RWPE2 (cell line): Measurements from ENCODE around the gene LAMB2.

Source experiments
- ATAC-seq: fragments of 200-7000 bp; cut with Tn5 transposase; 3 replicates; pipeline ENCODE4 v1.9.1; 2021; ENCODE audit warnings: low read depth
- DNase-seq: peaks from one replicate; pipeline ENCODE4 v3.0.0-alpha.2; 2020; ENCODE audit warnings: low spot score
- H3K27ac ChIP-seq: fragments of 450-650 bp; 2 replicates; pipeline ENCODE4 v1.5.1; 2017; ENCODE audit warnings: mild to moderate bottlenecking; ENCODE audit not compliant: poor library complexity, severe bottlenecking
- H3K27me3 ChIP-seq: fragments of 250-450 bp; sonication (Bioruptor Pico); 2 replicates; pipeline ENCODE4 v1.5.1; 2021; ENCODE audit warnings: mild to moderate bottlenecking, moderate library complexity; ENCODE audit not compliant: insufficient read depth, poor library complexity, severe bottlenecking
- H3K36me3 ChIP-seq: fragments of 250-450 bp; sonication (Bioruptor Pico); 2 replicates; pipeline ENCODE4 v1.5.1; 2020; ENCODE audit warnings: low read depth, mild to moderate bottlenecking, moderate library complexity
- H3K4me1 ChIP-seq: fragments of 250-450 bp; sonication (Bioruptor Pico); 2 replicates; pipeline ENCODE4 v1.5.1; 2021; ENCODE audit warnings: mild to moderate bottlenecking, moderate library complexity; ENCODE audit not compliant: insufficient read depth, poor library complexity, severe bottlenecking
- H3K4me3 ChIP-seq: fragments of 250-450 bp; sonication (Bioruptor Pico); 2 replicates; pipeline ENCODE4 v1.5.1; 2021; ENCODE audit warnings: mild to moderate bottlenecking, moderate library complexity; ENCODE audit not compliant: severe bottlenecking
- H3K9me3 ChIP-seq: fragments of 250-450 bp; sonication (Bioruptor Pico); 2 replicates; pipeline ENCODE4 v1.5.1; 2021; ENCODE audit warnings: mild to moderate bottlenecking, moderate library complexity; ENCODE audit not compliant: severe bottlenecking
- TF ChIP-seq, protein P1 (sequence below): fragments of 450-650 bp; IDR thresholded peaks from one replicate; pipeline ENCODE4 v1.5.1; 2017; ENCODE audit warnings: mild to moderate bottlenecking, moderate library complexity; ENCODE audit not compliant: poor library complexity, severe bottlenecking

The LAMB2 gene

DNA sequence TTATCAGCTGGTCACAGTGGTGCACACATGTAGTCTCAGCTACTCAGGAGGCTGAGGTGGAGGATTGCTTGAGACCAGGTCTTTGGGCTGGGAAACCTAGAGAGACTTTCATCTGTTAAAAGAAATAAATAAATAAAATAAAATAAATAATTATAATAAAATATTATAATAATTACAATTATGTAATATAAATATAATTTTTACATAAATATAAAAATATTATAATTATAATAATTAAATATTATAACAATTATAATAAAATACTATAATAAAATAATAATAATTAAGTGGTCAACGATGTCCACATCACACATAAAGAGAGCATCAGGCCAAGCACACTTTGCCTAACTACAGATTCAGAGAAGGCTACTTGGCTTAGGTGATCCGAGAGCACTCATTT is 53.6 kb downstream of the LAMB2 start:
- Histone ChIP-seq H3K27me3 (no peaks in the 10 kb centered on the region), H3K36me3 (peaks cover 54% of the 10 kb centered on the region), H3K27ac (no peak overlapping the region), H3K4me1 (peaks cover 10% of the 10 kb centered on the region), H3K4me3 (no peak overlapping the region), H3K9me3 (no peaks in the 10 kb centered on the region)
- ATAC-seq (no peak), DNase-seq (no peak)
- TF ChIP-seq, protein P1, sequence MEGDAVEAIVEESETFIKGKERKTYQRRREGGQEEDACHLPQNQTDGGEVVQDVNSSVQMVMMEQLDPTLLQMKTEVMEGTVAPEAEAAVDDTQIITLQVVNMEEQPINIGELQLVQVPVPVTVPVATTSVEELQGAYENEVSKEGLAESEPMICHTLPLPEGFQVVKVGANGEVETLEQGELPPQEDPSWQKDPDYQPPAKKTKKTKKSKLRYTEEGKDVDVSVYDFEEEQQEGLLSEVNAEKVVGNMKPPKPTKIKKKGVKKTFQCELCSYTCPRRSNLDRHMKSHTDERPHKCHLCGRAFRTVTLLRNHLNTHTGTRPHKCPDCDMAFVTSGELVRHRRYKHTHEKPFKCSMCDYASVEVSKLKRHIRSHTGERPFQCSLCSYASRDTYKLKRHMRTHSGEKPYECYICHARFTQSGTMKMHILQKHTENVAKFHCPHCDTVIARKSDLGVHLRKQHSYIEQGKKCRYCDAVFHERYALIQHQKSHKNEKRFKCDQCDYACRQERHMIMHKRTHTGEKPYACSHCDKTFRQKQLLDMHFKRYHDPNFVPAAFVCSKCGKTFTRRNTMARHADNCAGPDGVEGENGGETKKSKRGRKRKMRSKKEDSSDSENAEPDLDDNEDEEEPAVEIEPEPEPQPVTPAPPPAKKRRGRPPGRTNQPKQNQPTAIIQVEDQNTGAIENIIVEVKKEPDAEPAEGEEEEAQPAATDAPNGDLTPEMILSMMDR, result no peak

DNA sequence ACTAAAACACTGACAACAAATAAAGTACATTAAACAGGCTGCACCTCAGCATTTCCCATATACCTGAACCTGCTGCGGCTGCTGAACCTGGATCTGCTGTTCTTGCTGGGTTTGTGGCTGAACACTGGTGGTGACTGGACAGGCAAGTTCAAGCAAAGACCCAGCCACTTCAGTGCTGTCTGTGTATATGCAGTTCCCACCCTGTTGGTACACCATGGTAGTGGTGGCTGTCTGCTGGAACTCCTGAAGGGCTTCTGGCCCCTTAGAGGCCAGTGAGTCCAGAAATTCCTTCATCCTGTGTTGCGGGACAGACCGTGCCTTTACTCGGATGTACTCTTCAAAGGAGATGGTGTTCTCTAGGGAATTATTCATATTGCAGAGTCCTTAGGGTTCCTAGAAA is 56.2 kb downstream of the LAMB2 start:
- no peaks in the 10 kb centered on the region for H3K27me3 ChIP-seq
- no peaks in the 10 kb centered on the region for H3K9me3 ChIP-seq
- TF ChIP-seq, protein P1, result no peak
- peaks cover 74% of the 10 kb centered on the region for H3K36me3 ChIP-seq
- ATAC-seq (peak; percentile 27; the same call in 1 of the 3 replicates), DNase-seq (no peak)
- H3K4me1 ChIP-seq, result peaks cover 4% of the 10 kb centered on the region
- no peak overlapping the region for H3K4me3 ChIP-seq
- no peak overlapping the region for H3K27ac ChIP-seq

DNA sequence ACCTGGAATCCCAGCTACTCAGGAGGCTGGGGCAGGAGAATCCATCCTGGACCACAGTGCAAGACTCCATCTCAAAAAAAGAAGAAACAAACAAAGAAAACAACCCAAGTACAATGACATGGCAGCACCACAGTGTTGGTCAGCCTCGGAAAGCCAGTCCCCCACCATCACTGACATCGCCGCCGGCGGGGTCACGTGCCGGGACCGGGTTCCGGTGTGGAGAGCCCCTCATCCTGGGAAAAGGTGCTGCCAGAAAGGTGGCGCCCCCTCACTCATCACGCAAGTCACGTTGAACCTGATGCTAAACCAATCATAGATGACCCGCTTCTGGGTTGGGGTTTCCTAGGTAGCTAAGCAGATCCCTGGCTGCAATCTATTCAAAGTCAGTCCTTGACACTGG is 56.7 kb downstream of the LAMB2 start:
- ATAC-seq, result no peak
- TF ChIP-seq, protein P1, result no peak
- H3K9me3 ChIP-seq, result no peaks in the 10 kb centered on the region
- no peak overlapping the region for H3K27ac ChIP-seq
- H3K4me3 ChIP-seq, result no peak overlapping the region
- no peak for DNase-seq
- H3K36me3 ChIP-seq, result peaks cover 79% of the 10 kb centered on the region
- no peaks in the 10 kb centered on the region for H3K4me1 ChIP-seq
- no peaks in the 10 kb centered on the region for H3K27me3 ChIP-seq
